22Rv1 (cell line): ENCODE data around the gene SLC25A24.

ENCODE experiments used
- ZFX ChIP-seq: fragments of 450-650 bp; IDR thresholded peaks from 2 replicates; pipeline ENCODE4 v1.6.1; 2017; ENCODE audit warnings: antibody characterized with exemption, borderline replicate concordance
- TF ChIP-seq, protein P1 (sequence below): fragments of 450-650 bp; IDR thresholded peaks from 2 replicates; pipeline ENCODE4 v1.5.1; 2017; ENCODE audit warnings: mild to moderate bottlenecking

DNA sequence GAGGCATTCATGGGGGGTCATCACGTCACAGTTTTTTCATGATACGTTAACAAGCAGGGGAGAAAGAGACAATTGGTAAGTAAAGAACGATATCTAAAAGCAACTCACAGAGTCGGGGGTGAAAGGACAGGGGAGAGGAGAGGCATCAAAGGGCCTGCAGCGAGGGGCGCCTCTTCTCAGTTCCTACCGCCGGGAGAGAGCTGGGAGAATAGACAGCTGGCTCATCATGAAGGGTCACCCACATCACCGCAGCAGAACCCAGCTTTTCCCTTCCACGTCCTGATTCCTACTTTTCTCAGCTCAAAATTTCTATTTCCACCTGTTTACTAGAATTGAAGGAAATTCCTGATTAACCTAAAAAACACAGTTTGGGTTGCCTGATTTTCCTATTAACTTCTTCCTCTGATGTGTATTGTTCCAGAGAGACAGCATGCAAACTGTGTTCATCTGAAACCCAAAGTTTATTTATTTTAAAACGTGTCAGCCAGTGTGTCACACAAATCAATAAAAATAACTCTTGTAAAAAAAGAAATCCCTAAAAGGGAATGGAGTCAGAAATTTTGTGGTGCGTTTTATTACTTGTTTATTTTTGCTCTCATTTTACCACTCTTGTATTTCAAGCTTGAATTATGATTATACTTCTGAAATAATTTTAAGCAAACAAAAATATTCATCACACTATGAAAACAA, 75.4 kb downstream of the SLC25A24 start:
- TF ChIP-seq, protein P1, sequence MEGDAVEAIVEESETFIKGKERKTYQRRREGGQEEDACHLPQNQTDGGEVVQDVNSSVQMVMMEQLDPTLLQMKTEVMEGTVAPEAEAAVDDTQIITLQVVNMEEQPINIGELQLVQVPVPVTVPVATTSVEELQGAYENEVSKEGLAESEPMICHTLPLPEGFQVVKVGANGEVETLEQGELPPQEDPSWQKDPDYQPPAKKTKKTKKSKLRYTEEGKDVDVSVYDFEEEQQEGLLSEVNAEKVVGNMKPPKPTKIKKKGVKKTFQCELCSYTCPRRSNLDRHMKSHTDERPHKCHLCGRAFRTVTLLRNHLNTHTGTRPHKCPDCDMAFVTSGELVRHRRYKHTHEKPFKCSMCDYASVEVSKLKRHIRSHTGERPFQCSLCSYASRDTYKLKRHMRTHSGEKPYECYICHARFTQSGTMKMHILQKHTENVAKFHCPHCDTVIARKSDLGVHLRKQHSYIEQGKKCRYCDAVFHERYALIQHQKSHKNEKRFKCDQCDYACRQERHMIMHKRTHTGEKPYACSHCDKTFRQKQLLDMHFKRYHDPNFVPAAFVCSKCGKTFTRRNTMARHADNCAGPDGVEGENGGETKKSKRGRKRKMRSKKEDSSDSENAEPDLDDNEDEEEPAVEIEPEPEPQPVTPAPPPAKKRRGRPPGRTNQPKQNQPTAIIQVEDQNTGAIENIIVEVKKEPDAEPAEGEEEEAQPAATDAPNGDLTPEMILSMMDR, result no peak
- no peak for TF ChIP-seq ZFX
